LNCaP clone FGC (cell line): ENCODE measurements around the gene CRKL.
A peak's percentile ranks its signal among the peaks of the same experiment; 100 is the strongest.

Experiments
- DNase-seq: peaks from one replicate; pipeline ENCODE4 v3.0.0-alpha.2; 2011; ENCODE audit warnings: low read depth
- H3K4me3 ChIP-seq: 2 replicates; pipeline ENCODE4 v1.5.1; 2011; ENCODE audit warnings: mild to moderate bottlenecking, low read depth, low read length, control low read depth
- TF ChIP-seq, protein P1 (sequence below): IDR thresholded peaks from 2 replicates; pipeline ENCODE4 v1.5.1; 2012; ENCODE audit warnings: mild to moderate bottlenecking; ENCODE audit not compliant: control insufficient read depth, insufficient read depth; ENCODE audit errors: extremely low read depth

Gene CRKL, protein sequence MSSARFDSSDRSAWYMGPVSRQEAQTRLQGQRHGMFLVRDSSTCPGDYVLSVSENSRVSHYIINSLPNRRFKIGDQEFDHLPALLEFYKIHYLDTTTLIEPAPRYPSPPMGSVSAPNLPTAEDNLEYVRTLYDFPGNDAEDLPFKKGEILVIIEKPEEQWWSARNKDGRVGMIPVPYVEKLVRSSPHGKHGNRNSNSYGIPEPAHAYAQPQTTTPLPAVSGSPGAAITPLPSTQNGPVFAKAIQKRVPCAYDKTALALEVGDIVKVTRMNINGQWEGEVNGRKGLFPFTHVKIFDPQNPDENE

DNA sequence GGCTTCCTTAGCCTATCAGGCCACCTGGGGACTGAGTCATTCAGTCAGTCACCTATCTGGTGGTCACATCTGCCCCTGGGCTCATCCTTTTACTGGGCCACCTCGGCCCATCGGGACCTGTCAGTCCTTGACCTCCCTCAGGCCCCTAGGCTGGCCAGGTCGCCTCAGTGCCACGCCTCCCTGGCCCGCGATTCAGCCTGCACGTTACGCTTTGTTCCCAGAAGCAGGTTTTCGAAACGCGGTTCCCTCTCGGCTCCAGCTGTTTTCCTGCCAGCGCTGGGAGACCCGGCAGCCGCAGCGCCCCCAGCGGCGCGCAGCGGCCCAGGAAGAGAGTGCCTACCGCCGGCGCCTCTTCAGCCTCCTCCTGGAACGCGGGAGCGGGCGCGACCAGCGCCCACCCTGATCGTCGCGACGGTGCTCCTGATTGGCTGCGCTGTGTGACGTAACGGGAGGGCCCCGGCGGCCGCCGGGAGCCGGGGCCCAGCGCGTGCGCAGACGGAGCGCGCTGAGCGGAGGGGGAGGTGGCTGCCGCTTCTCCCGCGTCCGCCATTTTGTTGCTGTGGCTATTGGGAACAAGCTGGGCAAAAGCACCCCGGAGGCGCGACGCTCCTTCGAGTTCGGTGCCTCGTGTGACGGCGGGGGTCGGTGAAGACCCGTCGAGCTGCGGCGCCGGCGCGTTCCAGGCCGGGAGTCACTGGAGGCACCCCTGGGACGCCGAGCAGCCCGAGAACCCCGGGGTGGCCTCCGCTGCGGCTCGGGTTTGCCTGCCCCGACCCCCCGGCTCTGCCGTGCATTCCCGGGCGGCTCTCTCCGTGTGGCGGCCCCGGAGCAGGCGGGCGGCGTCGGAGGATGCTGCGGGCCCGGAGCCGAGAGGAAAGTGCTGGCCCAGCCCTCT lies at the start of gene CRKL:
Gene CRKL (plus strand): TSS at position 492 of the 895 bp plus-strand sequence. CDS start 528 bp downstream, outside the sequence.
- peak within 1 kb of the TSS; percentile 97 for H3K4me3 ChIP-seq
- DNase-seq, result peak; percentile 91
- TF ChIP-seq, protein P1, sequence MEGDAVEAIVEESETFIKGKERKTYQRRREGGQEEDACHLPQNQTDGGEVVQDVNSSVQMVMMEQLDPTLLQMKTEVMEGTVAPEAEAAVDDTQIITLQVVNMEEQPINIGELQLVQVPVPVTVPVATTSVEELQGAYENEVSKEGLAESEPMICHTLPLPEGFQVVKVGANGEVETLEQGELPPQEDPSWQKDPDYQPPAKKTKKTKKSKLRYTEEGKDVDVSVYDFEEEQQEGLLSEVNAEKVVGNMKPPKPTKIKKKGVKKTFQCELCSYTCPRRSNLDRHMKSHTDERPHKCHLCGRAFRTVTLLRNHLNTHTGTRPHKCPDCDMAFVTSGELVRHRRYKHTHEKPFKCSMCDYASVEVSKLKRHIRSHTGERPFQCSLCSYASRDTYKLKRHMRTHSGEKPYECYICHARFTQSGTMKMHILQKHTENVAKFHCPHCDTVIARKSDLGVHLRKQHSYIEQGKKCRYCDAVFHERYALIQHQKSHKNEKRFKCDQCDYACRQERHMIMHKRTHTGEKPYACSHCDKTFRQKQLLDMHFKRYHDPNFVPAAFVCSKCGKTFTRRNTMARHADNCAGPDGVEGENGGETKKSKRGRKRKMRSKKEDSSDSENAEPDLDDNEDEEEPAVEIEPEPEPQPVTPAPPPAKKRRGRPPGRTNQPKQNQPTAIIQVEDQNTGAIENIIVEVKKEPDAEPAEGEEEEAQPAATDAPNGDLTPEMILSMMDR, result peak; percentile 79

DNA sequence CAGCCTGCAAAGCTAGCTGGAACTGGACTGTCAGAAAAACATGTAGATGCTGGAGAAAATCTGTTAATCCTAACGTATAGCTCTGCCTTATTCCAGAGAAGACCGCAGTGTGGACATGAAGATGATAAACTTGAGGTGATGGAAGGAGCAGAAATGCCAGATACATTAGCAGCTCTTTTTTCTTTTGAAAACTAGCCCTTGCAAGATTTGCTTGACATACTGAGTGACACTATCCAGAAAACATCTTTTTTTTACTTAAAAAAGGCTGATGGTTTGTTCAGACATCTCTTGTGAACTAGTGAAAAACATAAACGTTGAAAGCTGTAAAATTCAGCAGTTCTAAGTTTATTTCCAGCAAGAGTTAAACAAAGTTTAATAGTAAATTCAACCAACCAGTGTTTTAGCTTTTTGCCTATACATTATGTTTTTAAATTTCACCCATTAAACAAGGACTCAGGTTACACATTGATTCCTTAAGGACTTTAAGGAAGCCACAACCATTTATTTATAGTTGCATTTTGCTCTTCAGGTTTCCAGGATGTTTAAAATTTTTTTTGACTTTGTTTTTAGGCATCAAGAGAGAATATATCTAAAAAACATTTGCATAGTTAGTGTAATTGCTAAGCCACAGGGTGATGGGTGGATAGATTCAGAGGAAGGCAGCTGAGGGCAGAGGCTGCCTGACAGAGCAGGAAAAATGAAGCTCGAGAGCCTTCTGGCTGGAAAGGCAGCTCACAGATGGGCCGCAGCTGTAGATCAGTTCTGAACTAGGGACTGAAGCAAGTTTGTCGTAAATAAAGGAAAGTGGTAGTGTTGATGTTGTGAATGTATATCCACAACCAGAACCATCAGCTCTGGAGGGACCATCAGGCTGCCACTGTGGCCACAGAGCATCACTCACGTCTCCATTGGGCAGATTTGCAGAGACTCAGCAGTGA lies 48.9 kb upstream of the CRKL start:
- TF ChIP-seq, protein P1, result no peak

DNA sequence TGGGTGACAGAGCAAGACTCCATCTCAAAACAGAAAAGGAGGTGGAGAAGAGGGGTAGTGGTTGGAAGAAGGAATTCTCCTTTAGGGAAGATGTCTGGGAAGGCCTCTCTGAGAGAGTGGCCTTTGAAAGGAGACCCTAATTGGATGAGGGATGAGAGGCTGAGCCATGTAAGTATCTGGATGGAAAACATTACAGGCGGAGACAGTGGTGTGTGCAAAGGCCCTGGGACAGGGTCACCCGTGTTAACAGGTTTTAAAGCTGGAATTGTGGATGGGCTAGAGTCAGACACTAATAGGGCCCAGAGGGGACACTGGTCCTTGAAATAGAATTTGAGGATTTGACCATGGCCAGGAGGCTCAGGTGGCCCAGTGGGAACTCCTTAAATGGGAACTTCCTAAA lies 48.0 kb upstream of the CRKL start:
- H3K4me3 ChIP-seq, result no peak overlapping the region
- no peak for DNase-seq
- TF ChIP-seq, protein P1, result no peak

More for the DNA sequence above, 48.9 kb upstream of the CRKL start:
- no peak overlapping the region for H3K4me3 ChIP-seq
- DNase-seq, result no peak

DNA sequence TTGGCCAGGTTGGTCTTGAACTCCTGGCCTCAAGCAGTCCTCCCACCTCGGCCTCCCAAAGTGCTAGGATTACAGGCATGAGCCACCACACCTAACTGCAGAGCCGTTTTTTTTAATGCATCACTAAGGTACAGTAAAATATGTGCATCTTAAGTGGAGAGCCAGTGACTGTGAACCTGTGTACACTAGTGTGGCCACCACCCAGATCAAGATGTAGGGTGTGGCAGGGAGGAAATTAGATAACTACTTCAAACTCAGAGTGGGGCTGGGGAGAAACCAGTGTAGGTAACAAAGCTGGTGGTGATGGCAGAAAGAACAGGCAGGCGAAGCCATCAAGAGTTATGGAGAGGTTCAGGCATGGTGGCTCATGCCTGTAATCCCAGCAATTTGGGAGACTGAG lies 44.0 kb upstream of the CRKL start:
- DNase-seq, result no peak
- TF ChIP-seq, protein P1, result no peak
- H3K4me3 ChIP-seq, result no peak overlapping the region

DNA sequence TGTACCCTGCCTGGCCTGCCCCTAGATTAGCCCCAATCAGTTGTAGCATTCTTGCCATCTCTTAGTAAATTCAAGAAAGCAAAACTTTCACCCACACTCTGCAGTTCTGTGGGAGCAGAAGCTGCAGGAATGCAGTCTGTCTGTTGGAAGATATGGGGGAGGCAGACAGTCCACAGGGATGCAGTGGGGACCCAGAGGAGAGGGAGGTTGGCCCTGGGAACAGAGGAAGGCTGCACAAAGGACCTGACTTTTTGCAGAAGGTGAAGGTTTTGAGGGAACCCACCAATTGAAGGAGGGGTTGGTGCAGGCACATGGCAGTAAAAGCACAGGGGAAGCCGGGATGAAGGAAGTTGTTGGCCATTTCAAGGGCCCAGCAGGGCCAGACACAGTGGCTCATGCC lies 41.9 kb upstream of the CRKL start:
- DNase-seq, result no peak
- H3K4me3 ChIP-seq, result no peak overlapping the region
- TF ChIP-seq, protein P1, result no peak

DNA sequence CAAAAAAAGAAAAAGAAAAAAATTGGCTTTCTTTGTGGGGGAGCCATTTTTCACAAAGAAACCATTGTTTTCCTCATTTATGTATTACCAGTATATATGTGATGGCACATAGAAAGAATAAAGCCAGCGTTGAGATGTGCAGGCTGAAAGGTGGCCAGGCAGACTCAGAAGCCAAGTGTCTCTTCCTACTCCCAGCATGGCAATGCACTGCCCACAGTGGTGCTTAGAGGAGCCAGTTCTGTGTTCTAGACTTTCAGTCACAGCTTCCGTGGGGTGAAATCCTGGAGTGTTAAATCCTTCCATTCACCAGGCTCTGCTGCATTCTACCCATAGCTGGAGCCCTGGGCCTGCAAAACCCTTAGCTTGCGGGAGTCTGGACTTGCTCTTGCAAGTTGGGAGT lies 39.5 kb upstream of the CRKL start:
- TF ChIP-seq, protein P1, result no peak
- DNase-seq, result no peak
- no peak overlapping the region for H3K4me3 ChIP-seq
